NCI-H345 treated with DMSO at 0.1 percent for 48 hours (cell line): Measurements from ENCODE around the gene DENND11.
A peak's percentile ranks its signal among the peaks of the same experiment; 100 is the strongest.
"Not testable (repeated sequence)": the region's sequence is repeated elsewhere in the genome, so short reads cannot be mapped to it uniquely, and the experiment has no call there.

Source experiments
- DNase-seq: peaks from one replicate; lab custom pipeline; 2025; ENCODE audit not compliant: unreplicated experiment; lab: John Stamatoyannopoulos, UW

The DENND11 gene

GRCh38 chr7:141709318-141709717 is 7.4 kb upstream of the DENND11 start:
- no peak for DNase-seq

DNA sequence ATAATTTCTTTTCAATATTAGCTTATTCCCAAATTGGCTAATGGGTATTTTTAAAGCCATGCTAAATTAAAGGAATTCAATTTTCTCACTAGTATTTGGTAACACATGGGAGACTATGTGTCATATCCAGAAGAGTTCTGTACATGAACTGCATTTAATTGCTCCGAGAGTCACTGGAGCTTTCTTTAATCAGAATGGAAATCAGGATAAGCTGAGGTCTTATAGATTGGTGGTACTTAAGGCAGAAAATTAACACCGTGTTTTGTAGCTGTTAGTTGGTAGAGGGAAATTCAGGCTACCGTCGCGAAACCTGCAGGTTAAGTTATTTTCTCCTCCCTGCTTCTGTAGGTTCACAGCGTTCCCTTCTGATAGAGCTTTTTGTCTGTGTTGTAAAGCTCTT is 6.4 kb upstream of the DENND11 start, which contains the start of gene WEE2:
Gene WEE2, plus strand, starts transcription at position 3 of the 400 bp plus-strand sequence. CDS start 406 bp downstream, outside the sequence.
- DNase-seq: no peak

DNA sequence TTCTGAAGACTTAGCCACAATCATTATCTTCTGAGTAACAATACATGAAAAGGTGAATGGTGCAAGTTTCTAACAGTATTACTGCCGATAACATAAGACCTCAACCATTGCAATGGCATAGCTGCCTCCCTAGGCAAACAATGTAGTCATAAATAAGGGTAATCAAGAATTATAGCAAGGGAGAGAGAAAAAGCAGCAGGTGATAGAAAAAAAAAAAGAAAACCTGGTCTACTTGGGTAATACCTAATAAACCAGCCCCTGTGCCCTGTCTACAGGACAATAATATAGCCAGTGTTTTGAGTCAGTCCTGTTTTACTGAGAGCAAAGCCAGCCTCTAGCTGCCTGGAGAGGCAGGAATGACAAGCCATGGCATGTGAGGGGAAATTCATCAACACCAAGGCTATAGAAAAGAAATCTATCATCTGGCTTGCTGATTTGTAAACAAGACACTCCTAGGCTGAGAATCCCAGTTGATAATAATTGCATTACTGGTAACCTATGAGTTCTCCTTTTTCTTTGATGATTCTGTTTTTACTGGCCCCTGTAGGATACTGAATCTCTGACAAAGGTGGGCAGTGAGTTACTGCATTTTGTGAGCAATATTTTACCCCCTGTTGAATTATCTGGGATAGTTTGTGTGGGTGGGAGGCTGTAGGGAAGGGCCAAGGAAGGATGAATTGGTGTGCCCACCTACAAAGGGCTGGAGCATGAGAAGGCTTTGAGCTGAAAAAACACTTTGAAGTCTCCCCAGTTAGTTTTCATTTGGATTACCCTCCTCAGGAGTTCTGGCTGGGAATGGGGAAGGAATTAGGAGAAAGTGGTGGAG is 4.5 kb upstream of the DENND11 start:
- DNase-seq: no peak

DNA sequence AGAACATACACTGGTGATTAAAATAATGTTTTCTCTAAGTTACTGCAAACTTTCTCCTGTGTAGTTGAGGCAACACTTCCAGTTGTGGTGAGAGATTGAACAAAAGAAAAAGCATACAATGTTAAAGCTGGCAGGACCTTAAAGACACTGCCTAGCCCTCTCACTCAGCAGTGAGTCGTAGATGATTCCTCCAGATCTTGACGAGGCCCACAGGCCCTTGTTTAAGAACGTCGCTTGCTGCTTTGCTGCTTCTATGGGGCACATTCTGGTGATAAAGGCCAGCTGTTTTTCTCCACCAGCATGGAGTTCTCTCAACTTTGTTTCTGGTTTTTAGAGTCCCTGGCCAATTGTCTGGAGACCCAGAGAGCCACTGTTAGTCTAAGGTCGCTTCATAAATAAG is 2.8 kb upstream of the DENND11 start:
- DNase-seq: no peak

GRCh38 chr7:141704112-141704511 is 2.1 kb upstream of the DENND11 start:
- no peak for DNase-seq

DNA sequence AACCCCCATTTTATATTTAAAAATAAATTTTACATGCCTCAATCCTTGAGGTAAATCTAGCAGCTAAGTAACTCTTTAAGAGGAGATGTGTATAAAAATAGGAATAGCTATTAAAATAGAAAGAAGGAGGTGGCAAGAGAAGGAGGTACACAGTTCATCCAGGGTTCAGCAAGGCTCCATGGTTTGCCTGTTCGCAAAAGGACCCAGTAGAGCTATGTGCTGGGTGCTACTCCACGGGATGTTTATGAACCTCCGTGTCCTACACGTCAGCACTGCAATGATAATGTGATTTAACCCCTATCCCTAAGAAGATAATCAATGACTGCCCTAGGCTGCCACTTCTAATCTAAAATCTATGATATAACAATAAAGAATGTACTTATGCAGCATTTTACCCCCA is 926 bp upstream of the DENND11 start:
- DNase-seq: no peak

GRCh38 chr7:141701489-141702046 is 398 bp downstream of the DENND11 start:
- peak; percentile 9 for DNase-seq

GRCh38 chr7:141700848-141701371 is 1.1 kb downstream of the DENND11 start:
- DNase-seq: no peak

GRCh38 chr7:141700296-141700847 is 1.6 kb downstream of the DENND11 start:
- DNase-seq: no peak

- DNase-seq: no peak
These were observed 2.1 kb downstream of the DENND11 start for GRCh38 chr7:141699860-141700259.

DNA sequence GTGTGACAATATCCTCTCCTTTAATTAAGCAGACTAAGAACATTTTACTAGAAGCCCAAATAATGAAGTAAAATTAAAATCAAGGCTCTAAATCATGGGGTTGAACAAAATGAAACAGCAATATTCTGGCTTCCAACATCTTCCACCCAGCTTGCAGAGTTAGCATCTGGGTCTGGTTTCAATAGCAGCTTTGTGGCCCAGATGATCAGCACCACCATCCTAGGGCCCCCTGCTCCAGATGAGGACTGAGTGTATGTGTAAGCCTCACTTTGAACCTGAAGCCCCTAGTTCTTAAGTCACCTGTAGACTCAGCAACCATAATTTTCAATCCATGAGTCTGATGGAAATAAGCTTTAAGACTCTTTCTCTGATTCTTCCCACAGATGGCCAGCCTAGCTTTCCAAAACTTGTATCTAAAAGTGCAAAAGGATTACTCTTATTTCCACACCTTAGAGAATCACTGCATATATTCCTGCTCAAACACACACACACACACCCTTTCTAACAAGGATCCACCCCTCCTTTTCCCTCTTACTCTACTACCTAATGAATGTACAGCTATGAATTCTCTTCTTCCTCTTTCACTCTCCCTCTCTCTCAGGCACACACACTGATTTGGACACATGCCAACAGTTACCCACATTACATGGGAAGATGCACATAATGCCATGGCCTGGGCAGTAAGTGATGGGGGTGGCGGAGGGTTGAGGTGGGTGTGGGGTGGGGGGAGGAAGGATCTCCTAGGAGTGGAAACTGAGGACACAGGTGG is 3.5 kb downstream of the DENND11 start:
- DNase-seq: no peak

- no peak for DNase-seq
These were observed 4.6 kb downstream of the DENND11 start for GRCh38 chr7:141697211-141697871.

- no peak for DNase-seq
These were observed 5.6 kb downstream of the DENND11 start for GRCh38 chr7:141696348-141696747.

DNA sequence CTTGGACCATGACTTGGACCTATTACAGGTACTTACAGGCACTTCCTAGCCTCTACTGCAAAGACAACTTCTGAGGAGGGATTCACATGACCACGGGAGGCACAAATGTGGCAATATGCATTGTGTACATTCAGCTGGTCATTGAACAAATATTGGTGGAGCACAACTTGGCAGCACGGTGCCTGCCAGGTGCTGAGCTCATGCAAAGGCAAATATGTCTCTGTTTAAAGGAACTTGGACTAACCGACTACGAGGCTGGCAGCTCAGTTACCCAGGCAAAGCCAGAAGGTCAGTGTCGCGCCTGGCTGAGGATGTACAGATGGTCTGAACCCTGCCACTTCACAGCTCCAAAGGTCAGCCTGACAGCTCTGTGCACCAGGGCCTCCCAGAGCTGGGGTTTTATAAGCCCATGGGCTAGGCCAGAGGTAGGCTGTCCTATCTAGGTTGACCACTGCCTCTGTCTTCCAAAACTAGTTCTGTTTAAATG is 6.1 kb downstream of the DENND11 start:
- no peak for DNase-seq

DNA sequence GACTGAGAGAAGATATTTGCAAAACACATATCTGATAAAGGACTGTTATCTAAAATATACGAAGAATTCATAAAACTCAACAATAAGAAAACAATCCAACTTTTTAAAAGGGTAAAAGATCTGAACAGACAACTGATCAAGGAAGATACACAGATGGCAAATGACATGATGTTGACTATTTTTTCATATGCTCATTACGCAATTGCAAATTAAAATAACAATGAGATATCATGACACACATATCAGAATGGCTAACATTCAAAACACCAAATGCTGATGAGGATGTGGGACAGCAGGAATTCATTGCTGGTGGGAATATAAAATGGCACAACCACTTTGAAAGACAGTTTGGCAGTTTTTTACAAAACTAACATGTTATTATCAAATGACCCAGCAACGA is 8.9 kb downstream of the DENND11 start:
- DNase-seq: no peak

- no peak for DNase-seq
These were observed 10.0 kb downstream of the DENND11 start for GRCh38 chr7:141691961-141692360.

DNA sequence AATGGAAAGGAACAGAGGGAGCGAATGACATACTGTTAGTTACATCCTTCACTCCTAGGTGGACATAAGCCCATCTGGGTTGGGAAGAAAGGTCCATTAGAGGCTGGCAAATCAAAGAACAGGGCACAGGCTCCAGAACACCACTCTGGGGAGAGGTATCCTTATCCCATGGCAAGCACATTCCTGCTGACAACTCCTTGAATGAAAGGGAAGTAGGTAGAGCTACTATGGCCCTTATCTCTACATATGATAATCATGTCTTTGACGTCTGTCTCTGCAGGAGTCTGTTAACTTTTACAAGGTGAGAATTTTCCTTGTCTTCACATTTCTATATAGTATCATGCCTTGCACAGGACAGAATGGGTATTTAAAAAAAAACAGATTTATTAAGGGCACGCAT is 10.4 kb downstream of the DENND11 start:
- no peak for DNase-seq

- DNase-seq: not testable (repeated sequence)
These were observed 12.7 kb downstream of the DENND11 start for GRCh38 chr7:141689072-141689825.

DNA sequence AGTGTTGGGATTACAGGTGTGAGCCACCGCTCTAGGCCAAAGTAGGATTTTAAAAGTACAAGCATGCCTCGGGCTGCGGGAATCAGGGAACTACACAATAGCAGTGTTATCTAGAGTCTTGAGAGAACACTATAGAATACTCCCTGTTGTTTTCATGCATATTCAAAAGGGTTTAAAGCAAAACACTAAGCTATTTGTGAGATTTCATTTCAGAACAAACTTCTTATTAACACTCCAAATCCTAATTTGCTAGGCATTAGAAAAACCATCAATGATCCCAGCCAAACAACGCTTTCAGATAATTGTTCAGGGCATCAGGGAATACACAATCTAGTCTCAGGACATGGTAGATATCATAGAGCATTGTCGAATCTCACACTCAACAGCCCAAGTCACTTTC is 13.9 kb downstream of the DENND11 start:
- DNase-seq: no peak

DNA sequence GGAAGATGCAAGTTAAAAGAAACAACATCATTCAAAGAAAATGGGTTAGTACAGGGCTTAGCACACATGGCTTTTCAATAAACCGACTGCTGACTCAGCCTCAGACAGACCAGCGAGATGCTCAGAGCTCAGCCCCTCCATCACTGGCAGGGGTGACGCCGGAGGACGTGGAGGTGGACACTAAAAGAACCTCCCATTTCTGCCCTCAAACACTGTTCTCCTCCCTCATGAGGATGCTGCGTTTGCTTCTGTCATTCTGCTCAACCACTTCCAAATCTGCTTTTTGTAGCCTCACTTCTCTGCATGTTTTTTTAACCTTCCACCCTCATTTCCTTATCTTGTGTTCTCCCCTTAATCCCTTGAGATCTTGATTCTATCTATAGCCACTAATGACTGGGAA is 15.3 kb downstream of the DENND11 start:
- DNase-seq: no peak
